ENCODE data around the gene ZBTB16. TPM values are rescaled to one million over a fixed set of nuclear protein-coding genes. Genes with fewer than 3 reads are reported as not detected.

ZBTB16 gene
- total RNA-seq, 1 experiment from 2014 or later, result 0.44 TPM

- ChIA-PET POLR2A (ENCODE audit: unreplicated experiment) (interaction anchor here (0.6 kb wide), 1 partner anchor 12 kb away, joined by 8 read pairs; no protein-coding TSS in a partner anchor), CTCF (no interaction called here)
- intact Hi-C loops (cut with micrococcal nuclease; ENCODE audit: unreplicated experiment), result no loop called here
Observed at GRCh38 chr11:114070464-114071139, 11.1 kb downstream of the ZBTB16 start.

GRCh38 chr11:114073007-114073827, 13.7 kb downstream of the ZBTB16 start:
- no peak for TF ChIP-seq EZH2 (IDR thresholded peaks at IDR 0.05; ENCODE audit: low read depth)
- TF ChIP-seq CTCF (conservative IDR thresholded peaks at IDR 0.05), result no peak
- POLR2A ChIA-PET (ENCODE audit: unreplicated experiment), result interaction anchor here (0.6 kb wide), 1 partner anchor 142 kb away, joined by 3 read pairs; no protein-coding TSS in a partner anchor
- no TSS peak for BruUV-seq (replicated peaks)

More at GRCh38 chr11:114070464-114071139, 11.1 kb downstream of the ZBTB16 start:
- Histone ChIP-seq H3K79me2 (ENCODE audit: low read depth) (no peaks in the 10 kb centered on the region), H3K27me3 (ENCODE audit: insufficient read depth, low read depth) (peaks cover 92% of the 10 kb centered on the region), H3K9me2 (ENCODE audit: insufficient read depth) (no peaks in the 10 kb centered on the region), H3K4me3 (no peak overlapping the region), H3K9me3 (ENCODE audit: insufficient read depth, low read depth) (no peaks in the 10 kb centered on the region), H3F3A (ENCODE audit: insufficient read depth, low read depth) (no peaks in the 10 kb centered on the region), H4K20me1 (ENCODE audit: insufficient read depth) (no peaks in the 10 kb centered on the region), H3K4me1 (replicated peaks; ENCODE audit: insufficient read depth) (no peaks in the 10 kb centered on the region), H2AFZ (no peak overlapping the region), H3K4me2 (no peak overlapping the region), H3K36me3 (ENCODE audit: low read depth) (no peaks in the 10 kb centered on the region), H3K27ac (no peak overlapping the region)
- no TSS peak for BruUV-seq (replicated peaks)
- no peak for TF ChIP-seq EZH2 (IDR thresholded peaks at IDR 0.05; ENCODE audit: low read depth)
- no peak for TF ChIP-seq CTCF (conservative IDR thresholded peaks at IDR 0.05)
- DNase-seq, result no peak

GRCh38 chr11:114073828-114074381, 14.4 kb downstream of the ZBTB16 start:
- no TSS peak for BruUV-seq (replicated peaks)
- TF ChIP-seq EZH2 (IDR thresholded peaks at IDR 0.05; ENCODE audit: low read depth) (no peak), CTCF (conservative IDR thresholded peaks at IDR 0.05) (no peak)
- no peak overlapping the region for H2AFZ ChIP-seq
- H3K27me3 ChIP-seq (ENCODE audit: insufficient read depth, low read depth), result peaks cover 90% of the 10 kb centered on the region
- no peaks in the 10 kb centered on the region for H3K9me3 ChIP-seq (ENCODE audit: insufficient read depth, low read depth)
- H3K27ac ChIP-seq, result no peak overlapping the region
- intact Hi-C loops (cut with micrococcal nuclease; ENCODE audit: unreplicated experiment), result no loop called here
- no peaks in the 10 kb centered on the region for H3K4me1 ChIP-seq (replicated peaks; ENCODE audit: insufficient read depth)
- H3F3A ChIP-seq (ENCODE audit: insufficient read depth, low read depth), result no peaks in the 10 kb centered on the region
- H3K79me2 ChIP-seq (ENCODE audit: low read depth), result no peaks in the 10 kb centered on the region
- ChIA-PET CTCF (no interaction called here), POLR2A (ENCODE audit: unreplicated experiment) (no interaction called here)
- DNase-seq, result no peak
- H3K4me2 ChIP-seq, result no peak overlapping the region
- H3K9me2 ChIP-seq (ENCODE audit: insufficient read depth), result no peaks in the 10 kb centered on the region
- H3K36me3 ChIP-seq (ENCODE audit: low read depth), result no peaks in the 10 kb centered on the region
- H3K4me3 ChIP-seq, result no peak overlapping the region
- no peaks in the 10 kb centered on the region for H4K20me1 ChIP-seq (ENCODE audit: insufficient read depth)

More at GRCh38 chr11:114073007-114073827, 13.7 kb downstream of the ZBTB16 start:
- Histone ChIP-seq H3K9me3 (ENCODE audit: insufficient read depth, low read depth) (no peaks in the 10 kb centered on the region), H3K27me3 (ENCODE audit: insufficient read depth, low read depth) (peaks cover 90% of the 10 kb centered on the region), H3K4me3 (no peak overlapping the region), H4K20me1 (ENCODE audit: insufficient read depth) (no peaks in the 10 kb centered on the region), H3K4me1 (replicated peaks; ENCODE audit: insufficient read depth) (no peaks in the 10 kb centered on the region), H3K79me2 (ENCODE audit: low read depth) (no peaks in the 10 kb centered on the region), H2AFZ (no peak overlapping the region), H3K4me2 (no peak overlapping the region), H3F3A (ENCODE audit: insufficient read depth, low read depth) (no peaks in the 10 kb centered on the region), H3K36me3 (ENCODE audit: low read depth) (no peaks in the 10 kb centered on the region), H3K9me2 (ENCODE audit: insufficient read depth) (no peaks in the 10 kb centered on the region), H3K27ac (no peak overlapping the region)
- no peak for DNase-seq
- intact Hi-C loops (cut with micrococcal nuclease; ENCODE audit: unreplicated experiment), result no loop called here
- CTCF ChIA-PET, result no interaction called here
